Measurements from ENCODE around the gene LGI1. TPM values are rescaled to one million over a fixed set of nuclear protein-coding genes. Genes with fewer than 3 reads are reported as not detected.

LGI1 gene
- total RNA-seq, 1 donor from 2014 or later = 0.26 TPM

- H3K9me3 Mint-ChIP-seq (ENCODE audit: unreplicated experiment) = no peaks in the 10 kb centered on the region
- peaks cover 3% of the 10 kb centered on the region for H3K36me3 Mint-ChIP-seq (ENCODE audit: low read depth, unreplicated experiment)
Observed at GRCh38 chr10:93716766-93717165, 41.0 kb upstream of the LGI1 start.

DNA sequence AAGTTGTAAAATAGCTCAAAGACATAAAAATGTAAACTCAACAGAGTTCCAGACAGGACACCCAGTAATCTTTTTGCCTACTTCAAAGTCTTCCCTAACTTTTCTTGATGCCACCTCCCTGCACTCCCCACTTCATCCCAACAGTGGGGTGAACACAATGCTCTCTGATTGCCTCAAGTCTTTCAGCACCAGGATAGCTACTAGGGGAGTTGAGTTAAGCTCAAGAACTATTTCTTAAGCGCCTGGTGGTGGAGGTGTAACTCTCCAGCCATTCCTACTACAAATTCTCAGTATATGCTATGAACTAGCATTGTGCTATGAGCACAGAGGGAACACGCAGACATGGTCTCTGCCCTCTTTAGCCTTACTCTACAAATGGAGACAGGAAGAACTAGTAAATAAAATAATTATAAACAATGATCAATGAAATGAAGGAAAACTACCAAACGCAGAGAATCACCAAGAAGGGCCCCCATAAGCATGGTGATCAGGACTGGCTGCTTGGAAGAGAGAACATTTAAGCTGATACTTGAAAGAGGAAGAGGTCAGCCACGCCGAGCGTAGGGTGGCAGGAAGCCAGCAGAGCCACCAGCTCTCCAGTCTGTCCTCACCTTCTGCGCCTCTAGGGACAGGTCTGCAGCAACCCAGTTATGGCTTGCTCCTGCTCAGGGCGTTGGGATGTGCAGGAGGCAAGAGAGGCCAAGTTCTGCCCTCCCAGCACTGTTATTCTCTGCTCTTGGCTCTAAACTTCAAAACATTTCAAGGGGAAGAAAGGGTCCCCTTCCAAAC, 38.6 kb upstream of the LGI1 start:
- H3K4me3 Mint-ChIP-seq (ENCODE audit: unreplicated experiment) = no peak overlapping the region
- no peaks in the 10 kb centered on the region for H3K9me3 Mint-ChIP-seq (ENCODE audit: unreplicated experiment)
- H3K4me1 Mint-ChIP-seq (ENCODE audit: unreplicated experiment) = peaks cover 4% of the 10 kb centered on the region
- no peak for TF ChIP-seq CTCF (IDR thresholded peaks at IDR 0.05; ENCODE audit: unreplicated experiment)
- no peak for DNase-seq (ENCODE audit: low spot score)
- peaks cover 2% of the 10 kb centered on the region for H3K27me3 Mint-ChIP-seq (ENCODE audit: unreplicated experiment)
- no peak overlapping the region for H3K27ac Mint-ChIP-seq (ENCODE audit: unreplicated experiment)
- H3K36me3 Mint-ChIP-seq (ENCODE audit: low read depth, unreplicated experiment) = peaks cover 3% of the 10 kb centered on the region

More at GRCh38 chr10:93716766-93717165, 41.0 kb upstream of the LGI1 start:
- Mint-ChIP-seq H3K4me1 (ENCODE audit: unreplicated experiment) (peaks cover 4% of the 10 kb centered on the region), H3K27ac (ENCODE audit: unreplicated experiment) (no peak overlapping the region), H3K27me3 (ENCODE audit: unreplicated experiment) (peaks cover 2% of the 10 kb centered on the region), H3K4me3 (ENCODE audit: unreplicated experiment) (no peak overlapping the region)
- TF ChIP-seq CTCF (IDR thresholded peaks at IDR 0.05; ENCODE audit: unreplicated experiment) = no peak
- no peak for DNase-seq (ENCODE audit: low spot score)

DNA sequence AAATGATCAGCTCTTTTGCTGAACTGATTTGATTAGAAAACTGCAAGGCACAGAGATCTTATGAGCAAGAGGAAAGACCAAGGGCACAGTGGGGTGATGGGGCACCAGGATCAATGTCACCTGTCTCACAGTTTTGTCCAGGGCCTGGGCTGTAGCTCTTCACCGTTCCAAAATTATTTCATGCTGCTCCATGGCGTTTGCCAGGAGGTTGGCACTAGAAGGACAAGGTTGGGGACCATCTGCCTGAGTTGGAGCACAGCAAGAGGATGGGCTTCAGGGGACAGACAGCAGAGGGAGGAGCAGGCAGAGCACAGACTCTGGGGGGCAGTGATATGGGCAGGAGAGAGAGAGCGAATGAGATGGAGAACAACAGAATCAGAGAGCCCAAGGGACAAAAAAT, 37.8 kb upstream of the LGI1 start:
- Mint-ChIP-seq H3K36me3 (ENCODE audit: low read depth, unreplicated experiment) (peaks cover 3% of the 10 kb centered on the region), H3K27ac (ENCODE audit: unreplicated experiment) (no peak overlapping the region), H3K4me3 (ENCODE audit: unreplicated experiment) (no peak overlapping the region), H3K9me3 (ENCODE audit: unreplicated experiment) (no peaks in the 10 kb centered on the region), H3K4me1 (ENCODE audit: unreplicated experiment) (peaks cover 4% of the 10 kb centered on the region), H3K27me3 (ENCODE audit: unreplicated experiment) (peaks cover 2% of the 10 kb centered on the region)
- no peak for TF ChIP-seq CTCF (IDR thresholded peaks at IDR 0.05; ENCODE audit: unreplicated experiment)
- no peak for DNase-seq (ENCODE audit: low spot score)

- Mint-ChIP-seq H3K27ac (ENCODE audit: unreplicated experiment) (no peak overlapping the region), H3K36me3 (ENCODE audit: low read depth, unreplicated experiment) (no peaks in the 10 kb centered on the region), H3K9me3 (ENCODE audit: unreplicated experiment) (no peaks in the 10 kb centered on the region), H3K27me3 (ENCODE audit: unreplicated experiment) (peaks cover 2% of the 10 kb centered on the region), H3K4me3 (ENCODE audit: unreplicated experiment) (no peak overlapping the region), H3K4me1 (ENCODE audit: unreplicated experiment) (peaks cover 4% of the 10 kb centered on the region)
- TF ChIP-seq CTCF (IDR thresholded peaks at IDR 0.05; ENCODE audit: unreplicated experiment) = no peak
- no peak for DNase-seq (ENCODE audit: low spot score)
Observed at GRCh38 chr10:93722550-93722949, 35.2 kb upstream of the LGI1 start.

- Mint-ChIP-seq H3K9me3 (ENCODE audit: unreplicated experiment) (no peaks in the 10 kb centered on the region), H3K4me3 (ENCODE audit: unreplicated experiment) (no peak overlapping the region), H3K27me3 (ENCODE audit: unreplicated experiment) (no peaks in the 10 kb centered on the region), H3K4me1 (ENCODE audit: unreplicated experiment) (peaks cover 4% of the 10 kb centered on the region), H3K36me3 (ENCODE audit: low read depth, unreplicated experiment) (no peaks in the 10 kb centered on the region), H3K27ac (ENCODE audit: unreplicated experiment) (no peak overlapping the region)
- no peak for DNase-seq (ENCODE audit: low spot score)
- no peak for TF ChIP-seq CTCF (IDR thresholded peaks at IDR 0.05; ENCODE audit: unreplicated experiment)
Observed at GRCh38 chr10:93723153-93723552, 34.6 kb upstream of the LGI1 start.
